ENCODE data around the gene EPHX1.
"Not testable (repeated sequence)": the region's sequence is repeated elsewhere in the genome, so short reads cannot be mapped to it uniquely, and the experiment has no call there.

GRCh38 chr1:225887554-225888288 is 77.8 kb downstream of the EPHX1 start:
- not testable (repeated sequence) for TF ChIP-seq CTCF (IDR thresholded peaks at IDR 0.05); ZFX (IDR thresholded peaks at IDR 0.05; ENCODE audit: borderline replicate concordance)
